ENCODE results near the gene TP53BP1.
"Not testable (repeated sequence)": the region's sequence is repeated elsewhere in the genome, so short reads cannot be mapped to it uniquely, and the experiment has no call there.

TP53BP1 gene, protein sequence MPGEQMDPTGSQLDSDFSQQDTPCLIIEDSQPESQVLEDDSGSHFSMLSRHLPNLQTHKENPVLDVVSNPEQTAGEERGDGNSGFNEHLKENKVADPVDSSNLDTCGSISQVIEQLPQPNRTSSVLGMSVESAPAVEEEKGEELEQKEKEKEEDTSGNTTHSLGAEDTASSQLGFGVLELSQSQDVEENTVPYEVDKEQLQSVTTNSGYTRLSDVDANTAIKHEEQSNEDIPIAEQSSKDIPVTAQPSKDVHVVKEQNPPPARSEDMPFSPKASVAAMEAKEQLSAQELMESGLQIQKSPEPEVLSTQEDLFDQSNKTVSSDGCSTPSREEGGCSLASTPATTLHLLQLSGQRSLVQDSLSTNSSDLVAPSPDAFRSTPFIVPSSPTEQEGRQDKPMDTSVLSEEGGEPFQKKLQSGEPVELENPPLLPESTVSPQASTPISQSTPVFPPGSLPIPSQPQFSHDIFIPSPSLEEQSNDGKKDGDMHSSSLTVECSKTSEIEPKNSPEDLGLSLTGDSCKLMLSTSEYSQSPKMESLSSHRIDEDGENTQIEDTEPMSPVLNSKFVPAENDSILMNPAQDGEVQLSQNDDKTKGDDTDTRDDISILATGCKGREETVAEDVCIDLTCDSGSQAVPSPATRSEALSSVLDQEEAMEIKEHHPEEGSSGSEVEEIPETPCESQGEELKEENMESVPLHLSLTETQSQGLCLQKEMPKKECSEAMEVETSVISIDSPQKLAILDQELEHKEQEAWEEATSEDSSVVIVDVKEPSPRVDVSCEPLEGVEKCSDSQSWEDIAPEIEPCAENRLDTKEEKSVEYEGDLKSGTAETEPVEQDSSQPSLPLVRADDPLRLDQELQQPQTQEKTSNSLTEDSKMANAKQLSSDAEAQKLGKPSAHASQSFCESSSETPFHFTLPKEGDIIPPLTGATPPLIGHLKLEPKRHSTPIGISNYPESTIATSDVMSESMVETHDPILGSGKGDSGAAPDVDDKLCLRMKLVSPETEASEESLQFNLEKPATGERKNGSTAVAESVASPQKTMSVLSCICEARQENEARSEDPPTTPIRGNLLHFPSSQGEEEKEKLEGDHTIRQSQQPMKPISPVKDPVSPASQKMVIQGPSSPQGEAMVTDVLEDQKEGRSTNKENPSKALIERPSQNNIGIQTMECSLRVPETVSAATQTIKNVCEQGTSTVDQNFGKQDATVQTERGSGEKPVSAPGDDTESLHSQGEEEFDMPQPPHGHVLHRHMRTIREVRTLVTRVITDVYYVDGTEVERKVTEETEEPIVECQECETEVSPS (N-terminal part only)

DNA sequence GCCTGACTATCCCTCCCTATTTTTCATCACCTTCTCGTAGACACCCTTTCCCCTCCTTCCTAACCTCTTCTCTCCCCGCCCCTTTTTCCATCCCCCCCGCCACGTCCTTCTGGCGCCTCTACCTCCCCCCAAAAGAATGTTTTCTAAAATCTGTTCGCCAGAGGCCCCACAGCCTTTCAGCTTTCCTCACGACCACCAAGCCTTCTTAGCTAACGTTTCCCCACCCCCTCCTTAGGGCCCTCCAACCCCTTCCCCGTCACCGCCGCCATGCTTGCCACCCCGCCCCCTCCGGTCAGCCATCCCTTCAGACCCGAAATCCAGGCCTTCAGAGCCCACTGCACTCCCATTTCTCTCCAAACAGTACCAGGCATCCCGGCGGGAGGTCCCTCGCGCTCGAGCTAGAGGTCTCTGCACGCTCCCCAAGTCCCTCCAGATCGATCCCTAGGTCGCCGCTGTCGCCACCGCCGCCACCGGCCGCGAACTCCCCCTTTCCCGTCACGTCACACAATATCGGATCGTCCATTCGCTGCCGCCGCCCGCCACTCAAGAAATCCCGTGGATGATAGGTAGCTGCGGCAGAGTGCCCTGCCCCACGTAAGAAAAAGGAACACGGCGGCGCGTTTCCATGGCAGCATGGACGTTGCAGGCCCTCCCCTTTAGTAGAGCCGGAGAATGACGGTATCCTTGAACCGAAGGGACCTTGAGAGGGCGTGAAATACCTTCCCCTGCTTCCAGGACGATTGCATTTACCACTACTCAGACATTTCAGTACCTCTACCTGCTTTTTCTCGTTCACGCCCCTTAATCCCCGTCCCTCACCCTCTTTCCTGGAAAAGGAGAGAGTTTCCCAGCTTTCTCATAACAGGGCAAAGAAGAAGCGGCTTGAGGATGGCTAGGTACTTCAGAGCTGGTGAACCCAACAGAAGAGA lies at the start of gene TP53BP1:
Gene TP53BP1, minus strand, starts transcription at position 484 of the 929 bp plus-strand sequence. Its CDS starts 113 bp downstream, at position 371.
- DNase-seq (ENCODE audit: low read depth), result peak; percentile 92

DNA sequence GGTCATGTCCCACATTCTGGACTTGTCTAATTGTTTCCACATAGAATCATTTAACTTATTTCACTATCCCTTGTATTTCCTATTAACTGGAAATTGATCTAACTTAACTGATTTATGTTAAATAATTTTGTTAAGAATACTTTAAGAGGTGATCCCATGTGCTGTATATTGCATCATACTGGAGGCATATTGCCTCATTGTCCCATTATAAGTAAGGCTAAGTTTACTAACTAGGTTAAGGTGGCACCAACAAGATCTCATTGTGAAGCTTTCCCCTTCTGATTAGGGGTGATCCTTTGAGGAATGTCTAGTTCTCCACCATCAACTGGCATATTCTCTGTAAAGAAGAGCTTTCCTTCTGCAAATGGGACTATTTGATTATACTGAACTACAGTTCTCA lies 48.8 kb upstream of the TP53BP1 start:
- DNase-seq (ENCODE audit: low read depth), result no peak

DNA sequence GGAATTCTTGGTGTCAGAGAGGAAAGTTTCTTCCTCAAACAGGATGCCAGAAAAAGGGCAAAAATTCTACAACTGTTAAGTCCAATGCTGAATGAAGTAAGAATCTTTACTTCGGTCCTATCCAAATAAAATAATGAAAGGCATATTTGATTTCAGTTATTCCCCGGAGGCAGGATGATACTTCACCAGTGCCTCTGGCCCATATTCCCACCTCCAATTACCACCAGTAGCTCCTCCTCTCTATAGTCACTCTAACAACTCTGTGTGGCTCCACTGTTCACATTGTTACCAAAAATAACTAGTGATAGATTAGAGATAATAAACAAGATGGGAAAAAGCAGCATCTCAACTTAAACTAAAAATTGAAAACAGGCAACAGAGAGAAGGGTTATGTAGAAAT lies 45.1 kb upstream of the TP53BP1 start:
- no peak for DNase-seq (ENCODE audit: low read depth)

DNA sequence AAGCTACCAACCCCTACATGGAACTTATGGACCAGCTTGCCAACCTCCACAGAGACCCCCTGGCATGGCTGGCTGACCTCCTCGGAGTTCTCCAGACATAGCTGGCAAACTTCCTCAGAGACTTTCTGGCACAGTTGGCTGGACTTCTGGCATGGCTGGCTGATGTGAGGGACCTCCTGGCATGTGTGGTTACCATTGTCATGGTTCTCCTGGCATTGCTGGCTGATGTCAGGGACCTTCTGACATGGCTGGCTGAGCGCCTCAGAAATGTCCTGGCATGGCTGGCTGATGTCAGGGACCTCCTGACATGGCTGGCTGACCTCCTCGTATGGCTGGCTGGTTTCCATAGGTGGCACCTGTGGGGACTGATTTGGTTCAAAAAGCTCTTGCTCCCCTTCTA lies 41.9 kb upstream of the TP53BP1 start:
- no peak for DNase-seq (ENCODE audit: low read depth)

DNA sequence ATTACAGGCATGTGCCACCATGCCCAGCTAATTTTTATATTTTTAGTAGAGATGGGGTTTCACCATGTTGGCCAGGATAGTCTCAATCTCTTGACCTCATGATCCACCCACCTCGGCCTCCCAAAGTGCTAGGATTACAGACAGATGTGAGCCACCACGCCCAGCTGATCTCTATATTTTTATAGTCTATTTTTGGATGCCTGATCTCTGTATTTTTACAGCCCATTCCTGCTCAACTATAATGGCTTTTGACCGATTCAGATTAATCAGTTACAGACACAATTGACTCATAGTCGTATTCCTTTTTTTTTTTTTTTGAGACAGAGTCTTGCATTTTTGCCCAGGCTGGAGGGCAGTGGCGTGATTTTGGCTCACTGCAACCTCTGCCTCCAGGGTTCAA lies 39.9 kb upstream of the TP53BP1 start:
- not testable (repeated sequence) for DNase-seq (ENCODE audit: low read depth)

DNA sequence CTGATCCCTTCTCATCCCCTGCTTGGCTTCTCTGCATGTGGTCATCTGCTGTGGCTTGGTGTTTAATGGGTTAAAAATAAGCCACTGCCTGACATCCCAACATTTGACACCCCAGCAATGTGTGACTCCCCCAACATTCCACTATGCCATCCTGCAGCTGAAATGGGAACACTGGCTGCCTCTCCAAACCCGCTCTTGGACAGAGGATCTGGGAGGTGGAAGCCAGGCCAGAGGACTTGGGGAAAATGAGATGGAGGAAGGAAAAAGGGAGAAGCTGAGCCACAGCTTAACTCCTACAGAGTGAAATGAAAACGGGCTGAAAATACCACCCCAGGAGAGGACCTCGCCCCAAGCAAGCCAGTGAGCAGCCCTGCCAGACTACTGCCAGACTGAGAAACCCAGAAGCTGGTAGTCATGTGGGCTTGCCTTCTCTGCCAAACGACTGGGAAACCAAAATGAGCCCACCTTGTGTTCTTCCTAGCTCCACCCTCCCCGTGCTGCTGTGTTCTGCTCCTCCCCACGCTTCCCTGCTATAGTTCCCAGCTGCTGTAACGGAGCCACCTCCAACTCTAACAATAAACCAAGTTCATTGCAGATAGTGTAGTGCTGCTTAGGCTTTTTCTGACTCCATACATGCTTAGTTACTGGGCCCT lies 38.2 kb upstream of the TP53BP1 start:
- DNase-seq (ENCODE audit: low read depth), result no peak

DNA sequence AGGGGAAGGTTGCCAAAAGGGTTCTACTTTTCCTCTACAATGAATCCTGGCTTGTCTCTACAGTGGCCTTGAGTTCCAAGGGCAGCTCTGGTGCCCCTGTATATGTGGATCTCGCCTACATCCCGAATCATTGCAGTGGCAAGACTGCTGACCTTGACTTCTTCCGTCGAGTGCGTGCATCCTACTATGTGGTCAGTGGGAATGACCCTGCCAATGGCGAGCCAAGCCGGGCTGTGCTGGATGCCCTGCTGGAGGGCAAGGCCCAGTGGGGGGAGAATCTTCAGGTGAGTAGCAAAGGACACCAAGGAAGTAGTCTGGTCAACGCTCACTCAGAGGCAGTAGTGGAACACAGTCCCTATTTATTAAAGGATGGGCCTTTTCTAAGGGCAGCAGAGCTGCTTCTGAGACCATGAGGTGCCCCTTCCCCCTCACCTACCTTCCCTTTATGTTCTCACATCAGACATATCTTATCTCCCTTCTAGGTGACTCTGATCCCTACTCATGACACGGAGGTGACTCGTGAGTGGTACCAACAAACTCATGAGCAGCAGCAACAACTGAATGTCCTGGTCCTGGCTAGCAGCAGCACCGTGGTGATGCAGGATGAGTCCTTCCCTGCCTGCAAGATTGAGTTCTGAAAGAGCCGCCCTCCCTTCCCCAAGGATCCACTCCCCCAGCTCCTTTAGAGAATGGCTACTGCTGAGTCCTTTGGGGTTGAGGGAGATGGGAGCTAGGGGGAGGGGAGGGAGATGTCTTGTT lies 36.8 kb upstream of the TP53BP1 start:
- DNase-seq (ENCODE audit: low read depth), result no peak

DNA sequence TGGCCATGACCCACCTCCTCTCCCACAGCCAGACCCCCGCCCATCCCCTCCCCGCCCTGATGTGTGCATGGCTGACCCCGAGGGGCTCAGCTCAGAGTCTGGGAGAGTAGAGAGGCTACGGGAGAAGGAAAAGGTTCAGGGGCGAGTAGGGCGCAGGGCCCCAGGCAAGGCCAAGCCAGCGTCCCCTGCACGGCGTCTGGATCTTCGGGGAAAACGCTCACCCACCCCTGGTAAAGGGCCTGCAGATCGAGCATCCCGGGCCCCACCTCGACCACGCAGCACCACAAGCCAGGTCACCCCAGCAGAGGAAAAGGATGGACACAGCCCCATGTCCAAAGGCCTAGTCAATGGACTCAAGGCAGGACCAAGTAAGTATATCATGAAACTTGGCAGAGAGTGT lies 36.2 kb upstream of the TP53BP1 start:
- DNase-seq (ENCODE audit: low read depth), result no peak

DNA sequence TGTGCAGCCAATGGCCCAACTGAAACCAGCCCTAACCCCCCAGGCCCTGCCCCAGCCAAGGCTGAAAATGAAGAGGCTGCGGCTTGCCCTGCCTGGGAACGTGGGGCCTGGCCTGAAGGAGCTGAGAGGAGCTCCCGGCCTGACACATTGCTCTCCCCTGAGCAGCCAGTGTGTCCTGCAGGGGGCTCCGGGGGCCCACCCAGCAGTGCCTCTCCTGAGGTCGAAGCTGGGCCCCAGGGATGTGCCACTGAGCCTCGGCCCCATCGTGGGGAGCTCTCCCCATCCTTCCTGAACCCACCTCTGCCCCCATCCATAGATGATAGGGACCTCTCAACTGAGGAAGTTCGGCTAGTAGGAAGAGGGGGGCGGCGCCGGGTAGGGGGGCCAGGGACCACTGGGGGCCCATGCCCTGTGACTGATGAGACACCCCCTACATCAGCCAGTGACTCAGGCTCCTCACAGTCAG lies 35.6 kb upstream of the TP53BP1 start:
- no peak for DNase-seq (ENCODE audit: low read depth)

DNA sequence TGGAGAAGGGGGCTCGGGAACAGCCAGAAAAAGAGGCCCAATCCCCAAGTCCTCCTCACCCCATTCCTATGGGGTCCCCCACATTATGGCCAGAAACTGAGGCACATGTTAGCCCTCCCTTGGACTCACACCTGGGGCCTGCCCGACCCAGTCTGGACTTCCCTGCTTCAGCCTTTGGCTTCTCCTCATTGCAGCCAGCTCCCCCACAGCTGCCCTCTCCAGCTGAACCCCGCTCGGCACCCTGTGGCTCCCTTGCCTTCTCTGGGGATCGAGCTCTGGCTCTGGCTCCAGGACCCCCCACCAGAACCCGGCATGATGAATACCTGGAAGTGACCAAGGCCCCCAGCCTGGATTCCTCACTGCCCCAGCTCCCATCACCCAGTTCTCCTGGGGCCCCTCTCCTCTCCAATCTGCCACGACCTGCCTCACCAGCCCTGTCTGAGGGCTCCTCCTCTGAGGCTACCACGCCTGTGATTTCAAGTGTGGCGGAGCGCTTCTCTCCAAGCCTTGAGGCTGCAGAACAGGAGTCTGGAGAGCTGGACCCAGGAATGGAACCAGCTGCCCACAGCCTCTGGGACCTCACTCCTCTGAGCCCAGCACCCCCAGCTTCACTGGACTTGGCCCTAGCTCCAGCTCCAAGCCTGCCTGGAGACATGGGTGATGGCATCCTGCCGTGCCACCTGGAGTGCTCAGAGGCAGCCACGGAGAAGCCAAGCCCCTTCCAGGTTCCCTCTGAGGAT lies 35.0 kb upstream of the TP53BP1 start:
- DNase-seq (ENCODE audit: low read depth), result no peak

DNA sequence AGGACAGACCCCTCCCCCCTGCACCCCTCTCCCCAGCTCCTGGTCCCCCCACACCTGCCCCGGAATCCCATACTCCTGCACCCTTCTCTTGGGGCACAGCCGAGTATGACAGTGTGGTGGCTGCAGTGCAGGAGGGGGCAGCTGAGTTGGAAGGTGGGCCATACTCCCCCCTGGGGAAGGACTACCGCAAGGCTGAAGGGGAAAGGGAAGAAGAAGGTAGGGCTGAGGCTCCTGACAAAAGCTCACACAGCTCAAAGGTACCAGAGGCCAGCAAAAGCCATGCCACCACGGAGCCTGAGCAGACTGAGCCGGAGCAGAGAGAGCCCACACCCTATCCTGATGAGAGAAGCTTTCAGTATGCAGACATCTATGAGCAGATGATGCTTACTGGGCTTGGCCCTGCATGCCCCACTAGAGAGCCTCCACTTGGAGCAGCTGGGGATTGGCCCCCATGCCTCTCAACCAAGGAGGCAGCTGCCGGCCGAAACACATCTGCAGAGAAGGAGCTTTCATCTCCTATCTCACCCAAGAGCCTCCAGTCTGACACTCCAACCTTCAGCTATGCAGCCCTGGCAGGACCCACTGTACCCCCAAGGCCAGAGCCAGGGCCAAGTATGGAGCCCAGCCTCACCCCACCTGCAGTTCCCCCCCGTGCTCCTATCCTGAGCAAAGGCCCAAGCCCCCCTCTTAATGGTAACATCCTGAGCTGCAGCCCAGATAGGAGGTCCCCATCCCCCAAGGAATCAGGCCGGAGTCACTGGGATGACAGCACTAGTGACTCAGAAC lies 34.3 kb upstream of the TP53BP1 start:
- no peak for DNase-seq (ENCODE audit: low read depth)

DNA sequence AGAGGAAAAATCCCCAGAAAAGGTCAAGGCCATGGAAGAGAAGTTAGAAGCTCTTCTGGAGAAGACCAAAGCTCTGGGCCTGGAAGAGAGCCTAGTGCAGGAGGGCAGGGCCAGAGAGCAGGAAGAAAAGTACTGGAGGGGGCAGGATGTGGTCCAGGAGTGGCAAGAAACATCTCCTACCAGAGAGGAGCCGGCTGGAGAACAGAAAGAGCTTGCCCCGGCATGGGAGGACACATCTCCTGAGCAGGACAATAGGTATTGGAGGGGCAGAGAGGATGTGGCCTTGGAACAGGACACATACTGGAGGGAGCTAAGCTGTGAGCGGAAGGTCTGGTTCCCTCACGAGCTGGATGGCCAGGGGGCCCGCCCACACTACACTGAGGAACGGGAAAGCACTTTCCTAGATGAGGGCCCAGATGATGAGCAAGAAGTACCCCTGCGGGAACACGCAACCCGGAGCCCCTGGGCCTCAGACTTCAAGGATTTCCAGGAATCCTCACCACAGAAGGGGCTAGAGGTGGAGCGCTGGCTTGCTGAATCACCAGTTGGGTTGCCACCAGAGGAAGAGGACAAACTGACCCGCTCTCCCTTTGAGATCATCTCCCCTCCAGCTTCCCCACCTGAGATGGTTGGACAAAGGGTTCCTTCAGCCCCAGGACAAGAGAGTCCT lies 33.4 kb upstream of the TP53BP1 start:
- DNase-seq (ENCODE audit: low read depth), result no peak

DNA sequence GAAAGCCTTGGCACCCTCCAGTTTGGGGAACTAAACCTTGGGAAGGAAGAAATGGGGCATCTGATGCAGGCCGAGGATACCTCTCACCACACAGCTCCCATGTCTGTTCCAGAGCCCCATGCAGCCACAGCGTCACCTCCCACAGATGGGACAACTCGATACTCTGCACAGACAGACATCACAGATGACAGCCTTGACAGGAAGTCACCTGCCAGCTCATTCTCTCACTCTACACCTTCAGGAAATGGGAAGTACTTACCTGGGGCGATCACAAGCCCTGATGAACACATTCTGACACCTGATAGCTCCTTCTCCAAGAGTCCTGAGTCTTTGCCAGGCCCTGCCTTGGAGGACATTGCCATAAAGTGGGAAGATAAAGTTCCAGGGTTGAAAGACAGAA lies 32.2 kb upstream of the TP53BP1 start:
- DNase-seq (ENCODE audit: low read depth), result no peak

DNA sequence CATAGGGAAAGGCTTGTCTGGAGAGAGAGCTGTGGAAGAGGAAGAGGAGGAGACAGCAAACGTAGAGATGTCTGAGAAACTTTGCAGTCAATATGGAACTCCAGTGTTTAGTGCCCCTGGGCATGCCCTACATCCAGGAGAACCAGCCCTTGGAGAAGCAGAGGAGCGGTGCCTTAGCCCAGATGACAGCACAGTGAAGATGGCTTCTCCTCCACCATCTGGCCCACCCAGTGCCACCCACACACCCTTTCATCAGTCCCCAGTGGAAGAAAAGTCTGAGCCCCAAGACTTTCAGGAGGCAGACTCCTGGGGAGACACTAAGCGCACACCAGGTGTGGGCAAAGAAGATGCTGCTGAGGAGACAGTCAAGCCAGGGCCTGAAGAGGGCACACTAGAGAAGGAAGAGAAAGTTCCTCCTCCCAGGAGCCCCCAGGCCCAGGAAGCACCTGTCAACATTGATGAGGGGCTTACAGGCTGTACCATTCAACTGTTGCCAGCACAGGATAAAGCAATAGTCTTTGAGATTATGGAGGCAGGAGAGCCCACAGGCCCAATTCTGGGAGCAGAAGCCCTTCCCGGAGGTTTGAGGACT lies 31.4 kb upstream of the TP53BP1 start:
- no peak for DNase-seq (ENCODE audit: low read depth)

DNA sequence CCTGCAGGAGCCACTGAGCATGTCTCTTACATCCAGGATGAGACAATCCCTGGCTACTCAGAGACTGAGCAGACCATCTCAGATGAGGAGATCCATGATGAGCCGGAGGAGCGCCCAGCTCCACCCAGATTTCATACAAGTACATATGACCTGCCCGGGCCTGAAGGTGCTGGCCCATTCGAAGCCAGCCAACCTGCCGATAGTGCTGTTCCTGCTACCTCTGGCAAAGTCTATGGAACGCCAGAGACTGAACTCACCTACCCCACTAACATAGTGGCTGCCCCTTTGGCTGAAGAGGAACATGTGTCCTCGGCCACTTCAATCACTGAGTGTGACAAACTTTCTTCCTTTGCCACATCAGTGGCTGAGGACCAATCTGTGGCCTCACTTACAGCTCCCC lies 30.7 kb upstream of the TP53BP1 start:
- no peak for DNase-seq (ENCODE audit: low read depth)

DNA sequence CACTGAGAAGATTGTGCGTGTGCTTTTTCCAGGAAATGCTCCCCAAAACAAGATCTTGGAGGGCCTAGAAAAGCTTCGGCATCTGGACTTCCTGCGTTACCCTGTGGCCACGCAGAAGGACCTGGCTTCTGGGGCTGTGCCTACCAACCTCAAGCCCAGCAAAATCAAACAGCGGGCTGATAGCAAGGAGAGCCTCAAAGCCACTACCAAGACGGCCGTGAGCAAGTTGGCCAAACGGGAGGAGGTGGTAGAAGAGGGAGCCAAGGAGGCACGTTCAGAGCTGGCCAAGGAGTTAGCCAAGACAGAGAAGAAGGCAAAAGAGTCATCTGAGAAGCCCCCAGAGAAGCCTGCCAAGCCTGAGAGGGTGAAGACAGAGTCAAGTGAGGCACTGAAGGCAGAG lies 29.3 kb upstream of the TP53BP1 start:
- DNase-seq (ENCODE audit: low read depth), result no peak

DNA sequence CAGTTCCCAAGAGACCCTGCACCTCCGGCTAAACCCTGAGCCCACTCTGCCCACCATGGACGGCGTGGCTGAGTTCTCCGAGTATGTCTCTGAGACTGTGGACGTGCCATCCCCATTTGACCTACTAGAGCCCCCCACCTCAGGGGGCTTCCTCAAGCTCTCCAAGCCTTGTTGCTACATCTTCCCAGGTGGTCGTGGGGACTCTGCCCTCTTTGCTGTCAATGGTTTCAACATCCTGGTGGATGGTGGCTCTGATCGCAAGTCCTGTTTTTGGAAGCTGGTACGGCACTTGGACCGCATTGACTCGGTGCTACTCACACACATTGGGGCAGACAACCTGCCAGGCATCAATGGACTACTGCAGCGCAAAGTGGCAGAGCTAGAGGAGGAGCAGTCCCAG lies 28.5 kb upstream of the TP53BP1 start:
- DNase-seq (ENCODE audit: low read depth), result no peak
